BLaER1 treated with 17β-estradiol and CSF1 and Interleukin-3, amounts not matched to agents 10 nM and 100 nM (cell line): ENCODE data around the gene DNAJA2.
A peak's percentile ranks its signal among the peaks of the same experiment; 100 is the strongest.

Experiments
- H3K27ac ChIP-seq, 11 experiments: shearing (Covaris generic); formaldehyde crosslinking; 2 replicates each; pipeline ENCODE4 v1.8.1; 2022
- H3K27me3 ChIP-seq, 11 experiments: shearing (Covaris generic); formaldehyde crosslinking; 2 replicates each; pipeline ENCODE4 v1.8.1; 2022
- H3K36me3 ChIP-seq, 11 experiments: shearing (Covaris generic); formaldehyde crosslinking; 2 replicates each; pipeline ENCODE4 v1.8.1; 2022
- H3K4me1 ChIP-seq, 10 experiments: shearing (Covaris generic); formaldehyde crosslinking; 2 replicates each; pipeline ENCODE4 v1.8.1; 2022
- H3K4me2 ChIP-seq, 11 experiments: shearing (Covaris generic); formaldehyde crosslinking; 2 replicates each; pipeline ENCODE4 v1.8.1; 2022
- H3K4me3 ChIP-seq, 10 experiments: shearing (Covaris generic); formaldehyde crosslinking; 2 replicates each; pipeline ENCODE4 v1.8.1; 2022
- H3K9ac ChIP-seq, 11 experiments: shearing (Covaris generic); formaldehyde crosslinking; 2 replicates each; pipeline ENCODE4 v1.8.1; 2022
- H3K9me3 ChIP-seq, 11 experiments: shearing (Covaris generic); formaldehyde crosslinking; replicated peaks in 1 of 11; 2 replicates each; pipeline ENCODE4 v1.8.1; 2022
- H4K20me1 ChIP-seq, 11 experiments: shearing (Covaris generic); formaldehyde crosslinking; 2 replicates each; pipeline ENCODE4 v1.8.1; 2022
- Cebpa-rat ChIP-seq, 11 experiments: shearing (Covaris generic); IDR thresholded peaks; 2 replicates each; pipeline ENCODE4 v1.8.1; 2022

Gene DNAJA2

DNA sequence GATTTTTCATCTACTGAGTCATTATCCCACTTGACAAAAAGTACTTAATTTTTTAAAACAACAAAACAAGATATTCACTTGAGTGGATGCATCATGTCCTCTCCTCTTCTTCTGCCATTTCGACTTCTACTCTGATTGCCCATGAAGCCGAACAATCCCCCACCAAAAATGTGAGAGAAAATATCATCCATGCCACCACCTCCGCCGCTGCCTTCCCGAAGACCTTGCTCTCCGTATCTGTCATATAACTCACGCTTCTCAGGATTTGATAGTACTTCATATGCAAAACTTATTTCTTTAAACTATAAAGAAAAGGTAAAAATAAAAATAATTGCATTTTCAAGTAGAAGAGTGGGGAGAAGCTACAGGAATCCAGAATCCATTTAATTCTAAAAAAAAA, 2.2 kb downstream of the DNAJA2 start:
- Histone ChIP-seq H3K4me3 (peak overlapping the region in 3 of 10 experiments; percentile 89 to 93 (median 91); a peak in 6 of 20 replicates), H3K9ac (peak overlapping the region in 3 of 11 experiments; percentile 97 to 99 (median 99); a peak in 3 of 22 replicates), H3K36me3 (peaks cover 50 to 62% (median 58%) of the 10 kb centered on the region in 11 experiments), H3K9me3 (no peaks in the 10 kb centered on the region), H3K27me3 (no peaks in the 10 kb centered on the region), H3K27ac (no peak overlapping the region), H3K4me1 (peaks cover 21 to 40% (median 32%) of the 10 kb centered on the region in 10 experiments), H4K20me1 (peaks cover 58 to 71% (median 69%) of the 10 kb centered on the region in 11 experiments), H3K4me2 (peak overlapping the region in 10 of 11 experiments; percentile 80 to 98 (median 93); a peak in 16 of 22 replicates)
- TF ChIP-seq Cebpa-rat (IDR thresholded peaks at IDR 0.05): no peak

DNA sequence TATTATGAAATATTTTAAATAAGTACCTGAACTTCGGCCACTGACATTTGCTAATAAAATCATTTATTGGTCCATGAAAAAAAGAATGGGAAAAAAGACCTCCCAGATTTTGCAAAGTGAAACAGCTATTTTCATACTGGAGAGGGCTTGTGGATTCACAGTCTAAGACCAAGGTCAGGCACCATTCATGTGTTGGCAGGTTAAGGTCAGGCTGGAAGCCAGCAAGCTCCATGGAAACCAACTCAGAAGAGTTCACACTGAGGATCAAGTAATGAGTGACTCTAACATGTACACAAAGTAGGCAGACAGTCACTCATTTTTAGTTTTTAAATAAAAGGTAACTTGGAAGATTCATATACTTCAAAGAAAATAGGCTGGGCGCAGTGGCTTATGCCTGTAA, 3.4 kb downstream of the DNAJA2 start:
- Histone ChIP-seq H3K9ac (peak overlapping the region in 2 of 11 experiments; percentile 4 to 19; a peak in 1 of 22 replicates), H3K27me3 (no peaks in the 10 kb centered on the region), H3K27ac (no peak overlapping the region), H3K4me2 (peak overlapping the region in 10 of 11 experiments; percentile 13 to 52 (median 24); a peak in 14 of 22 replicates), H3K4me3 (no peak overlapping the region), H3K36me3 (peaks cover 62 to 74% (median 70%) of the 10 kb centered on the region in 11 experiments), H3K4me1 (peaks cover 21 to 40% (median 32%) of the 10 kb centered on the region in 10 experiments), H4K20me1 (peaks cover 68 to 82% (median 80%) of the 10 kb centered on the region in 11 experiments), H3K9me3 (no peaks in the 10 kb centered on the region)
- no peak for TF ChIP-seq Cebpa-rat (IDR thresholded peaks at IDR 0.05)

DNA sequence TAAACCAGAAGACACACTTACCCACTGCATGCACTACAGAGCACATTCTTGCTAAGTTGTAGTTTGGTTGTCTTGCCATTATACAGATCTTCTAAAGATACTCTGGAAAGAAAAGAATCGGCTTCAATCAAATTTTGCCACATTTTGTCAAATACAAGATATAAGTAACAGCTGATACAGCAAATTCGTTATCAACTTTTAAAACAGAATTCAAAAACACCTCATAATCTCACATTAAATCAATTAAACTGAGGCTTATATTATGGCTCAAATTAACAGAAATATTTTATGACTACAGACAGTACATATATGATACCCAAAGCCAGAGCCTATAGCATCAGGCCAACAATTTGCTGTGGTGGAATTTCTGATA, 5.4 kb downstream of the DNAJA2 start:
- Histone ChIP-seq H3K9ac (no peak overlapping the region), H3K27me3 (no peaks in the 10 kb centered on the region), H3K36me3 (peaks cover 82 to 94% (median 90%) of the 10 kb centered on the region in 11 experiments), H3K4me3 (no peak overlapping the region), H3K4me2 (no peak overlapping the region), H3K9me3 (no peaks in the 10 kb centered on the region), H3K27ac (no peak overlapping the region), H4K20me1 (peaks cover 84 to 100% (median 99%) of the 10 kb centered on the region in 11 experiments), H3K4me1 (peaks cover 13 to 38% (median 22%) of the 10 kb centered on the region in 10 experiments)
- no peak for TF ChIP-seq Cebpa-rat (IDR thresholded peaks at IDR 0.05)

DNA sequence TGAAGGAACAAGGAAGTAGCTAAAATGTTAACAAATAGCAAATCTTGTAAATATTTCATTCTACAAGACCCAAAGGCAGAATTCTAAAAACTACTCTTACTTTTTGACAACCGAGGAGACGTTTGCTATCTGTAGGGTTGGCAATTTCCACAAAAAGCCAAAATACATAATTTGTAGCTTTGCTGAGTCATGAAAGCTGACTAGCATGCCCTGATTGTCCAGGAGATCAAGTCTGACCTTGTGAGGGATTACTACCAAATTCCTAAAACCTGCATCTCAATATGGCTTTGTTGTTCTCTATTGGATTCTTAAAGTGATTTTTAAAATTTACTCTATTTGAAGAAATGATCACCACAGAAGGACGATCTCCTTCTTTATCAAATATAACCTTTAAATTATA, 10.8 kb downstream of the DNAJA2 start:
- H3K27me3 ChIP-seq: no peaks in the 10 kb centered on the region
- no peak for TF ChIP-seq Cebpa-rat (IDR thresholded peaks at IDR 0.05)
- peaks cover 77 to 100% (median 97%) of the 10 kb centered on the region in 11 experiments; a peak in 21 of 22 replicates for H4K20me1 ChIP-seq
- H3K4me1 ChIP-seq: peaks cover 0 to 35% (median 16%) of the 10 kb centered on the region in 10 experiments; a peak in 16 of 20 replicates
- H3K4me3 ChIP-seq: no peak overlapping the region
- peak overlapping the region in 6 of 11 experiments; percentile 8 to 74 (median 52); a peak in 8 of 22 replicates for H3K27ac ChIP-seq
- H3K4me2 ChIP-seq: peak overlapping the region in 3 of 11 experiments; percentile 26 to 55 (median 55); a peak in 4 of 22 replicates
- 0 out of 22 replicates have a peak overlapping the region, but pooled peaks of 1 of the 11 experiments have one; percentile 29 for H3K9ac ChIP-seq
- peaks cover 98 to 100% (median 100%) of the 10 kb centered on the region in 11 experiments for H3K36me3 ChIP-seq
- H3K9me3 ChIP-seq: no peaks in the 10 kb centered on the region

DNA sequence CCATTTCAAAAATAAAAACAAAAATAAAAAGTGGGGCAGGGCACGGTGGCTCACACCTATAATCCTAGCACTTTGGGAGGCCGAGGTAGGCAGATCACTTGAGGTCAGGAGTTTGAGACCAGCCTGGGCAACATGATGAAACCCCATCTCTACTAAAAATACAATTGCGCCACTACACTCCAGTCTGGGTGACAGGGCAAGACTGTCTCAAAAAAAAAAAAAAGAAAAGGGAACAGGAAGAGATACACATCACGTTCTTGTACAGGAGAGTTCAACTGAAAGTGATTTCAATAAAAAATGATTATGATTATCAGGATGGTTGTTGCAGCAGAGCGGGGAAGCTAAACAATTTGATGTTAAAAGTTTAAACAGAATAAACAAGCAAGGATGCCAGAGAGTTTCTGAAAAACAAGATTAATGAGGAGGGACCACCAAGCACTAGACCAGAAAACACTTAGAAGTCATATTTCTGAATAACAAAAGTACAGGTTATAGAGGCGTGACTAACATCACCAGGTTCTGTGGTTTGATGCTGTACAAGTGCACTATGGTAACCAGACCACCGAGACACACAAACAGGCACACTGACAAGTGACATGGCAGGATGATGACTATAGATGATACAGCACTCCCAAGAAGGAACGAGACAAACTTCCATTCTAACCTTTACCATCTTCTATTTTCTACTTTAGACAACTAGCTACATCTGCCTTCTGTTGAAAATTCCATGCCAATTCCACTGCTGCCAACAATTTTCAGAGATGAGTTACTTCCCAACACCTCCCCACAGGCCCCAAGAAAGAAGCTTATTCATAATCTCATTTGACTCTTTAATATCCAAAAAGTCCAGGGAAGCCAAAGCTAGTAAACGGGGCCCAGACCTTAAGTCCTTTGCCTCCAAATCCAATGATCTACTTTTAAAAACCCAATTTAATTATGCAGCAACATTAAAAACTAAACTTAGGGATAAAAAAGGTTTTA, 11.8 kb downstream of the DNAJA2 start:
- H4K20me1 ChIP-seq: peaks cover 77 to 100% (median 97%) of the 10 kb centered on the region in 11 experiments; a peak in 21 of 22 replicates
- H3K9ac ChIP-seq: peak overlapping the region in 3 of 11 experiments; percentile 16 to 53 (median 29); a peak in 6 of 22 replicates
- no peak overlapping the region for H3K4me3 ChIP-seq
- H3K36me3 ChIP-seq: peaks cover 98 to 100% (median 100%) of the 10 kb centered on the region in 11 experiments
- H3K9me3 ChIP-seq: no peaks in the 10 kb centered on the region
- H3K27me3 ChIP-seq: no peaks in the 10 kb centered on the region
- peaks cover 0 to 35% (median 16%) of the 10 kb centered on the region in 10 experiments; a peak in 16 of 20 replicates for H3K4me1 ChIP-seq
- peak overlapping the region in 9 of 11 experiments; percentile 21 to 74 (median 30); a peak in 15 of 22 replicates for H3K27ac ChIP-seq
- TF ChIP-seq Cebpa-rat (IDR thresholded peaks at IDR 0.05): 0 out of 22 replicates have a peak, but pooled peaks of 1 of the 11 experiments have one; percentile 35
- peak overlapping the region in 6 of 11 experiments; percentile 7 to 55 (median 30); a peak in 10 of 22 replicates for H3K4me2 ChIP-seq

DNA sequence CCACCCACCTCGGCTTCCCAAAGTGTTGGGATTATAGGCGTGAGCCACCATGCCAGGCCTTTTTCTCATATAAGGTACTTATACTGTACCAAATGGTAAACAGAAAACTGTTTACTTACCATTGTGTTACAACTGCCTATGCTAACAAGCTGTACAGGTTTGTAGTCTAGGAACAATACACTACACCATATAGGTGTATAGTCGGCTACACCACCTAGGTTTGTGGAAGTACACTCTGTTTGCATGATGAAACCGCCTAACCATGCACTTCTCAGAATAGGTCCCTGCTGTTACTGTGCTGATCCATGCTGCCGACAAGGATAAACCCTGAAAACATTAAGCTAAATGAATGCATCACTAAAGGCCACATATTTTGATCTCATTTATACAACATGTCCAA, 18.9 kb downstream of the DNAJA2 start:
- Histone ChIP-seq H3K4me2 (no peak overlapping the region), H4K20me1 (peaks cover 13 to 47% (median 35%) of the 10 kb centered on the region in 11 experiments; a peak in 20 of 22 replicates), H3K36me3 (peaks cover 53 to 64% (median 58%) of the 10 kb centered on the region in 11 experiments), H3K4me3 (no peak overlapping the region), H3K9ac (no peak overlapping the region), H3K27ac (no peak overlapping the region), H3K27me3 (no peaks in the 10 kb centered on the region), H3K4me1 (peaks cover 0 to 3% (median 0%) of the 10 kb centered on the region in 10 experiments; a peak in 2 of 20 replicates), H3K9me3 (no peaks in the 10 kb centered on the region)
- no peak for TF ChIP-seq Cebpa-rat (IDR thresholded peaks at IDR 0.05)

DNA sequence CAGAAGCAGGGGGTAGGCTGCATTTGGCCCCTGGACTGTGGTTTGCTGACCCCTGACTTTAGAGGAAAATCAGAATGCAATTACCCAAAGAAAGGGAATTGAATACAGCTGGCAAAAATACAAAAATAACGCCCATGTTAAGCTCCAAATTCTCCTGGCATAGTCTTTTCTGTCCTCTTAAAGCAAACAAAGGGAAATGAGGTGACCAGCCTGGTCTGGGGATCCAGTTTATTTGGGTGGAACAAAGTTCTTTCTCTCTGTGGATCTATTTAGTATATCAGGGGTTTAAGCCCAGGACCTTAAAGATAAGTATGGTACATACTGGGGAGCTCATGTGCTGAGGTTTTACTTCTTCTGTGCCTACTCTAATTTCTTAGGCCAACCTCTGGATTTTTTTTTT, 23.5 kb downstream of the DNAJA2 start:
- no peak overlapping the region for H3K9ac ChIP-seq
- no peak for TF ChIP-seq Cebpa-rat (IDR thresholded peaks at IDR 0.05)

DNA sequence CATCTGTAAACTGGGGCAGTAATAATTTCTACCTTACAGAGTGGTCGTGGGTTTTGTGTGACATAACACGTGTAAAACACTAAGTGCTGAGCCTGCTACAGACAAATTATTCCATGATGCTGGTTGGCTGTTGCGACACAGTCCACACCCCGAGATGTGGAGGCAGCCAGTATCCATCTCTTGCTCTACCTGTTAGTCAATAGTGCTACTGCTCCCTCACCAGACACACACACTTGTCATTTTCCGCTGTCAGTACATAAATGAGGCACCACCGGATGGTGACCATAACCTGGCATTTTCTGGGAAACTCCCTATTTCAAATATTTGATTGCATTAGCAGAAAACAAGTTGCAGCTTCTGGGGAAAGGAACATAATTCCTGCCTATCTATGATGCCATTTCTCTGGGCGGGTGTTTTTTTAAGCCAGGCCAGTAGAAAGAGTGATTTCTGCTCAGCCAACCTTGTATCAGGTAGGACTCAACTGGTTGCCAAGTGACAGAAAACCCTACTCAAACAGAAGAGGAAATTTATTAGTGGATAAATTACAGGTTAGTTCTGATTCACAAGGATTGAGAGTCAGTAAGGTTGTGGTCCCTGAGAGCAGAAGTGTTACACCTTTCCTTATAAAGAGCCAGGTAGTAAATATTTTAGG, 24.1 kb downstream of the DNAJA2 start:
- 0 out of 22 replicates have a peak, but pooled peaks of 1 of the 11 experiments have one; percentile 7 for TF ChIP-seq Cebpa-rat (IDR thresholded peaks at IDR 0.05)
- Histone ChIP-seq H3K4me3 (no peak overlapping the region), H3K36me3 (peaks cover 1 to 12% (median 6%) of the 10 kb centered on the region in 11 experiments; a peak in 19 of 22 replicates), H3K27ac (no peak overlapping the region), H3K4me2 (no peak overlapping the region), H3K27me3 (no peaks in the 10 kb centered on the region), H3K9me3 (no peaks in the 10 kb centered on the region), H3K9ac (peak overlapping the region in 2 of 11 experiments; percentile 13 to 15; a peak in 1 of 22 replicates), H3K4me1 (peaks cover 0 to 14% (median 3%) of the 10 kb centered on the region in 10 experiments; a peak in 8 of 20 replicates), H4K20me1 (peaks cover 0 to 1% (median 0%) of the 10 kb centered on the region in 11 experiments; a peak in 1 of 22 replicates)

More for the DNA sequence above, 23.5 kb downstream of the DNAJA2 start:
- H3K27me3 ChIP-seq: no peaks in the 10 kb centered on the region
- peaks cover 0 to 8% (median 0%) of the 10 kb centered on the region in 11 experiments; a peak in 2 of 22 replicates for H4K20me1 ChIP-seq
- no peak overlapping the region for H3K4me2 ChIP-seq
- no peak overlapping the region for H3K4me3 ChIP-seq
- H3K9me3 ChIP-seq: no peaks in the 10 kb centered on the region
- no peak overlapping the region for H3K27ac ChIP-seq
- H3K4me1 ChIP-seq: peaks cover 0 to 14% (median 3%) of the 10 kb centered on the region in 10 experiments; a peak in 8 of 20 replicates
- H3K36me3 ChIP-seq: peaks cover 8 to 18% (median 12%) of the 10 kb centered on the region in 11 experiments; a peak in 21 of 22 replicates
